ENCODE data around the gene CYP27B1.

CYP27B1 gene

GRCh38 chr12:57797933-57798332 lies 31.1 kb upstream of the CYP27B1 start:
- Histone ChIP-seq H3K36me3 (replicated peaks) (peaks cover 48% of the 10 kb centered on the region), H3K4me3 (ENCODE audit: low read depth, low read length) (no peak overlapping the region), H3K27ac (no peak overlapping the region), H3K27me3 (replicated peaks) (no peaks in the 10 kb centered on the region)
- in situ Hi-C loops (cut with HindIII; ENCODE audit: low pct_ligation_motif_present, low sequenced_read_pairs): no loop called here
- TF ChIP-seq, protein P1, sequence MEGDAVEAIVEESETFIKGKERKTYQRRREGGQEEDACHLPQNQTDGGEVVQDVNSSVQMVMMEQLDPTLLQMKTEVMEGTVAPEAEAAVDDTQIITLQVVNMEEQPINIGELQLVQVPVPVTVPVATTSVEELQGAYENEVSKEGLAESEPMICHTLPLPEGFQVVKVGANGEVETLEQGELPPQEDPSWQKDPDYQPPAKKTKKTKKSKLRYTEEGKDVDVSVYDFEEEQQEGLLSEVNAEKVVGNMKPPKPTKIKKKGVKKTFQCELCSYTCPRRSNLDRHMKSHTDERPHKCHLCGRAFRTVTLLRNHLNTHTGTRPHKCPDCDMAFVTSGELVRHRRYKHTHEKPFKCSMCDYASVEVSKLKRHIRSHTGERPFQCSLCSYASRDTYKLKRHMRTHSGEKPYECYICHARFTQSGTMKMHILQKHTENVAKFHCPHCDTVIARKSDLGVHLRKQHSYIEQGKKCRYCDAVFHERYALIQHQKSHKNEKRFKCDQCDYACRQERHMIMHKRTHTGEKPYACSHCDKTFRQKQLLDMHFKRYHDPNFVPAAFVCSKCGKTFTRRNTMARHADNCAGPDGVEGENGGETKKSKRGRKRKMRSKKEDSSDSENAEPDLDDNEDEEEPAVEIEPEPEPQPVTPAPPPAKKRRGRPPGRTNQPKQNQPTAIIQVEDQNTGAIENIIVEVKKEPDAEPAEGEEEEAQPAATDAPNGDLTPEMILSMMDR (IDR thresholded peaks at IDR 0.05; ENCODE audit: low read depth, low read length, missing control alignments): no peak
- DNase-seq: no peak

- in situ Hi-C loops (cut with HindIII; ENCODE audit: low pct_ligation_motif_present, low sequenced_read_pairs): no loop called here
- Histone ChIP-seq H3K27me3 (replicated peaks) (no peaks in the 10 kb centered on the region), H3K27ac (no peak overlapping the region), H3K4me3 (ENCODE audit: low read depth, low read length) (no peak overlapping the region), H3K36me3 (replicated peaks) (peaks cover 48% of the 10 kb centered on the region)
- TF ChIP-seq, protein P1 (IDR thresholded peaks at IDR 0.05; ENCODE audit: low read depth, low read length, missing control alignments): no peak
- DNase-seq: no peak
Observed at GRCh38 chr12:57796996-57797395, 30.1 kb upstream of the CYP27B1 start.

DNA sequence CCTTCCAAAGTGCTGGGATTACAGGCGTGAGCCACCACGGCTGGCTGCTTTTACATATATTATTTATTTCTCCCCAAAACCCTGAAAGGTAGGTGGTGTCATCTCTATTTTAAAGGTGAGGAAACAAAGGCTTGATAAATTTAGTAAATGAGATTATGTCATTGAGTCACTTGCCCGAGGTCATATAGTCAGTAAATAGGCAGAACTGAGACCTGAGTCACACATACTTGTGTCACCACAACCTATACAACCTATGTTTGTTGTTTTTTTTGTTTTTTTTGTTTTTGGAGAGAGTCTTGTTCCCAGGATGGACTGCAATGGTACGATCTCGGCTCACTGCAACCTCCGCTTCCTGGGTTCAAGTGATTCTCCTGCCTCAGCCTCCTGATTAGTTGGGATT lies 28.5 kb upstream of the CYP27B1 start:
- Histone ChIP-seq H3K4me3 (ENCODE audit: low read depth, low read length) (no peak overlapping the region), H3K27me3 (replicated peaks) (no peaks in the 10 kb centered on the region), H3K36me3 (replicated peaks) (peaks cover 48% of the 10 kb centered on the region), H3K27ac (peak overlapping the region; percentile 55)
- TF ChIP-seq, protein P1 (IDR thresholded peaks at IDR 0.05; ENCODE audit: low read depth, low read length, missing control alignments): no peak
- DNase-seq: no peak
- in situ Hi-C loops (cut with HindIII; ENCODE audit: low pct_ligation_motif_present, low sequenced_read_pairs): no loop called here

DNA sequence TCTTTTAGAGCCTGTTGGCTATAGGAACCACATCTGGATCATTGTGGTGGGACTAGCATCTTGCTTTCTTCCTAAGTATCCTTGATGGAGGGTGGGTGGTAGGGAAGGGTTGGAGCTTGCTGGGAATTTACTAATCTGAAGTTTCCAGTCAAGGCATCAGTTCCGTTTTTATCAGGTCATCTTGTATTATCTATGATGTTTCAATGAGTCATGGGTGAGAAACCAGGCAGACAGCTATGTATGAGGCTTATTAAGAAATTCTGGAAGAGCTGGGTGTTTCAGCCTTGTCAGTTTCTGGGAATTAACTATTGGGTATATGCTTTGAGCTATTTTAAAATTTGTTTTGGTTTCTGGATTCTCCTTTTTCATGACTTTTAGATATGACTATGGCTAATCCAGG lies 27.0 kb upstream of the CYP27B1 start:
- Histone ChIP-seq H3K4me3 (ENCODE audit: low read depth, low read length) (no peak overlapping the region), H3K36me3 (replicated peaks) (peaks cover 48% of the 10 kb centered on the region), H3K27me3 (replicated peaks) (no peaks in the 10 kb centered on the region), H3K27ac (peak overlapping the region; percentile 88)
- in situ Hi-C loops (cut with HindIII; ENCODE audit: low pct_ligation_motif_present, low sequenced_read_pairs): no loop called here
- TF ChIP-seq, protein P1 (IDR thresholded peaks at IDR 0.05; ENCODE audit: low read depth, low read length, missing control alignments): no peak
- DNase-seq: peak; percentile 88

GRCh38 chr12:57783861-57784260 lies 17.0 kb upstream of the CYP27B1 start:
- H3K27ac ChIP-seq: no peak overlapping the region
- peaks cover 21% of the 10 kb centered on the region for H3K36me3 ChIP-seq (replicated peaks)
- in situ Hi-C loops (cut with HindIII; ENCODE audit: low pct_ligation_motif_present, low sequenced_read_pairs): no loop called here
- no peak for DNase-seq
- H3K27me3 ChIP-seq (replicated peaks): no peaks in the 10 kb centered on the region
- no peak overlapping the region for H3K4me3 ChIP-seq (ENCODE audit: low read depth, low read length)
- TF ChIP-seq, protein P1 (IDR thresholded peaks at IDR 0.05; ENCODE audit: low read depth, low read length, missing control alignments): no peak

GRCh38 chr12:57783466-57783801 lies 16.6 kb upstream of the CYP27B1 start:
- peaks cover 19% of the 10 kb centered on the region for H3K36me3 ChIP-seq (replicated peaks)
- H3K4me3 ChIP-seq (ENCODE audit: low read depth, low read length): peak overlapping the region; percentile 99
- TF ChIP-seq, protein P1 (IDR thresholded peaks at IDR 0.05; ENCODE audit: low read depth, low read length, missing control alignments): no peak
- H3K27me3 ChIP-seq (replicated peaks): no peaks in the 10 kb centered on the region
- in situ Hi-C loops (cut with HindIII; ENCODE audit: low pct_ligation_motif_present, low sequenced_read_pairs): no loop called here
- no peak for DNase-seq
- no peak overlapping the region for H3K27ac ChIP-seq

All from brain microvascular endothelial cell (primary cell).